K562 (cell line): ENCODE results near the gene RTF1. TPM values are rescaled to one million over a fixed set of nuclear protein-coding genes. Genes with fewer than 3 reads are reported as not detected.

Source experiments
- ATAC-seq: fragments of 200-7000 bp; cut with Tn5 transposase; 3 replicates; pipeline ENCODE4 v1.9.1; 2020; ENCODE audit warnings: moderate library complexity
- BruUV-seq: library from RNA; stranded (reverse); fragments of 400-500 nt; replicated peaks from 2 replicates; lab custom pipeline; 2021; lab: Mats Ljungman, UMichigan
- CTCF ChIA-PET: fragments of 300-600 bp; formaldehyde crosslinking; extraction: SDS; loops from one replicate; lab custom pipeline; 2021; ENCODE audit warnings: low intra/inter-chr PET ratio; lab: Yijun Ruan, JAX
- POLR2A ChIA-PET: fragments of 300-600, 350-650 bp; sonication (Branson Sonifier 250); formaldehyde crosslinking; extraction: SDS; loops from one replicate; lab custom pipeline; 2021; ENCODE audit warnings: antibody characterized with exemption, inconsistent platforms; lab: Yijun Ruan, JAX
- DNase-seq, 4 experiments: peaks; one replicate each; pipeline versions ENCODE4 v3.0.0 to v3.0.0-alpha.2; 2011 to 2018; ENCODE audit warnings: low spot score in 3 of 4, mixed read lengths in 3 of 4; ENCODE audit errors: extremely low read depth in 1 of 4
- FAIRE-seq: peaks from 2 replicates; lab custom pipeline; 2011; peaks lifted over from hg19 to GRCh38; lab: Jason Lieb, UNC
- H2AFZ ChIP-seq: 2 replicates; pipeline ENCODE4 v1.6.0; 2011; ENCODE audit warnings: low read depth, low read length, control low read depth, inconsistent platforms
- H3K27ac ChIP-seq: fragments of 200-600 bp; 3 replicates; pipeline ENCODE4 v1.8.0; 2011; ENCODE audit warnings: low read depth, mild to moderate bottlenecking, control low read depth, inconsistent platforms, low read length, moderate library complexity, mixed read lengths; ENCODE audit errors: extremely low read depth
- H3K27me3 ChIP-seq, 2 experiments: fragments of 300-600 bp in 1 of 2; 2 replicates in 1 of 2; 3 replicates in 1 of 2; pipeline versions ENCODE4 v1.6.0 to v1.8.0; 2011; ENCODE audit warnings: inconsistent platforms in 2 of 2, low read length in 2 of 2, mild to moderate bottlenecking in 1 of 2, mixed read lengths in 1 of 2, moderate library complexity in 1 of 2; ENCODE audit not compliant: control insufficient read depth in 2 of 2, insufficient read depth in 2 of 2
- H3K36me3 ChIP-seq: fragments of 300-600 bp; 3 replicates; pipeline ENCODE4 v1.8.0; 2011; ENCODE audit warnings: mild to moderate bottlenecking, low read length, inconsistent platforms; ENCODE audit not compliant: control insufficient read depth, insufficient read depth
- H3K4me1 ChIP-seq, 2 experiments: fragments of 200-600 bp in 1 of 2; replicated peaks in 1 of 2; 2 replicates in 1 of 2; 3 replicates in 1 of 2; pipeline versions ENCODE4 v1.5.1 to v1.8.0; 2011; ENCODE audit warnings: inconsistent platforms in 2 of 2, low read length in 2 of 2, mild to moderate bottlenecking in 1 of 2, mixed read lengths in 1 of 2, moderate library complexity in 1 of 2; ENCODE audit not compliant: control insufficient read depth in 2 of 2, insufficient read depth in 2 of 2
- H3K4me2 ChIP-seq: 2 replicates; pipeline ENCODE4 v1.6.1; 2011; ENCODE audit warnings: low read length, control low read depth, inconsistent platforms, mixed read lengths; ENCODE audit not compliant: insufficient read depth
- H3K4me3 ChIP-seq: fragments of 200-600 bp; sonication (generic), shearing (Covaris generic); 2 replicates; pipeline ENCODE4 v1.5.1; 2016; ENCODE audit warnings: control low read depth, inconsistent platforms
- H3K79me2 ChIP-seq: fragments of 200-600 bp; 3 replicates; pipeline ENCODE4 v1.8.0; 2011; ENCODE audit warnings: low read length, inconsistent platforms; ENCODE audit not compliant: control insufficient read depth, insufficient read depth
- H3K9ac ChIP-seq, 2 experiments: 2 replicates each; pipeline versions ENCODE4 v1.6.0 to v1.6.1; 2011; ENCODE audit warnings: low read depth in 2 of 2, low read length in 2 of 2, control low read depth in 1 of 2, inconsistent platforms in 1 of 2, mild to moderate bottlenecking in 1 of 2, mixed read lengths in 1 of 2; ENCODE audit not compliant: insufficient read depth in 1 of 2
- H3K9me1 ChIP-seq: one replicate; pipeline ENCODE4 v1.6.0; 2011; ENCODE audit warnings: inconsistent platforms, mild to moderate bottlenecking, low read length, moderate library complexity; ENCODE audit not compliant: control insufficient read depth, insufficient read depth
- H3K9me3 ChIP-seq: replicated peaks from 2 replicates; pipeline ENCODE4 v1.5.1; 2011; ENCODE audit warnings: low read depth, low read length, inconsistent platforms; ENCODE audit not compliant: control insufficient read depth, insufficient read depth
- H4K20me1 ChIP-seq: replicated peaks from 2 replicates; pipeline ENCODE4 v1.6.1; 2011; ENCODE audit warnings: low read length, inconsistent platforms, mixed read lengths; ENCODE audit not compliant: control insufficient read depth, insufficient read depth
- BRD9 ChIP-seq: fragments of 450-650 bp; IDR thresholded peaks from 2 replicates; pipeline ENCODE4 v1.6.1; 2018; ENCODE audit warnings: low read depth; ENCODE audit not compliant: partially characterized antibody
- CBX1 ChIP-seq: sonication (generic); IDR thresholded peaks from 2 replicates; pipeline ENCODE4 v1.6.1; 2016; ENCODE audit warnings: antibody characterized with exemption, low read depth, mild to moderate bottlenecking
- ESRRA ChIP-seq: fragments of 450-650 bp; IDR thresholded peaks from 2 replicates; pipeline ENCODE4 v1.6.1; 2014; ENCODE audit warnings: low read depth, mild to moderate bottlenecking, moderate library complexity, borderline replicate concordance
- GTF2E2 ChIP-seq: fragments of 200-800 bp; sonication (Bioruptor generic); IDR thresholded peaks from 2 replicates; pipeline ENCODE4 v1.6.1; 2016; ENCODE audit warnings: missing genetic modification characterization, missing compliant biosample characterization
- MXI1 ChIP-seq: IDR thresholded peaks from 2 replicates; pipeline ENCODE4 v1.6.1; 2011; ENCODE audit warnings: low read depth, mild to moderate bottlenecking, improper control_type of control experiment, low read length
- SRSF7 ChIP-seq: fragments of 200-400 bp; formaldehyde crosslinking; optimal IDR thresholded peaks from 2 replicates; pipeline ENCODE3; 2017; ENCODE audit warnings: mild to moderate bottlenecking, low read depth, low read length
- ZBTB8A ChIP-seq: fragments of 450-650 bp; IDR thresholded peaks from 2 replicates; pipeline ENCODE4 v1.6.1; 2018; ENCODE audit warnings: mild to moderate bottlenecking, moderate library complexity; ENCODE audit not compliant: partially characterized antibody
- ZNF140 ChIP-seq: fragments of 250-450 bp; sonication (Bioruptor Pico); IDR thresholded peaks from 2 replicates; pipeline ENCODE4 v1.8.0; 2021; ENCODE audit warnings: moderate library complexity, mild to moderate bottlenecking, inconsistent platforms
- WGBS: fragments of 100-300 bp; shearing (Covaris generic); methylation state at CpG from one replicate; pipeline ENCODE4 v1.1.6; 2016; ENCODE audit warnings: low coverage, mixed read lengths; ENCODE audit not compliant: insufficient coverage; ENCODE audit errors: missing lambda C conversion rate; 5-methylcytosine and 5-hydroxymethylcytosine counted together
- in situ Hi-C: fragments of 300-500 bp; cut with MboI; formaldehyde crosslinking; loops from 4 replicates; pipeline ENCODE4 v1.15.0; 2018; ENCODE audit warnings: inconsistent platforms, mixed read lengths
- intact Hi-C: fragments of 100-400 bp; cut with micrococcal nuclease; formaldehyde crosslinking; loops from 2 replicates; pipeline ENCODE4 v1.14.2; 2022
- polyA plus RNA-seq, 8 experiments: library from polyadenylated mRNA; depleted of rRNA in 4 of 8; stranded (reverse) in 5 of 8; unstranded in 3 of 8; fragments of >200 nt; fragmentation: Nextera tagmentation in 2 of 8; fragmentation: Illumina TruSeq in 1 of 8; extraction: Ambion mirVana in 2 of 8; extraction: Trizol in 1 of 8; gene quantifications; 2 replicates each; pipeline versions ENCODE4 v1.2.1 to v1.2.3, GENCODE V29; 2011 to 2014; ENCODE audit warnings: inconsistent platforms in 1 of 8, missing spikeins in 1 of 8
- total RNA-seq, 7 experiments: library from RNA; depleted of rRNA in 6 of 7; stranded (reverse); fragments of >200 nt in 6 of 7; fragmentation: Illumina TruSeq in 2 of 7; extraction: Trizol in 2 of 7; gene quantifications; 2 replicates each; pipeline versions ENCODE4 v1.2.1 to v1.2.3, GENCODE V29; 2011 to 2021; ENCODE audit warnings: low replicate concordance in 1 of 7
- TF ChIP-seq, protein P1 (sequence below), 3 experiments: fragments of 200-800 bp in 1 of 3; fragments of 250-450 bp in 1 of 3; fragments of 450-650 bp in 1 of 3; sonication (Bioruptor Pico) in 1 of 3; sonication (Bioruptor generic) in 1 of 3; formaldehyde crosslinking in 1 of 3; IDR thresholded peaks; 2 replicates each; pipeline versions ENCODE4 v1.6.1 to v1.8.0; 2016 to 2022; ENCODE audit warnings: mild to moderate bottlenecking in 2 of 3, missing genetic modification characterization in 2 of 3, missing compliant biosample characterization in 1 of 3, moderate library complexity in 1 of 3
- TF ChIP-seq, protein P2 (sequence below): fragments of 250-450 bp; sonication (Bioruptor Pico); IDR thresholded peaks from 2 replicates; pipeline ENCODE4 v1.8.0; 2021; ENCODE audit warnings: borderline replicate concordance, mild to moderate bottlenecking, moderate library complexity; ENCODE audit not compliant: poor library complexity, severe bottlenecking
- TF ChIP-seq, protein P3 (sequence below): fragments of 450-650 bp; IDR thresholded peaks from 2 replicates; pipeline ENCODE4 v1.6.1; 2016; ENCODE audit warnings: missing biosample characterization, missing genetic modification characterization
- TF ChIP-seq, protein P4 (sequence below): fragments of 450-650 bp; IDR thresholded peaks from 2 replicates; pipeline ENCODE4 v1.6.1; 2017; ENCODE audit warnings: antibody characterized with exemption, mild to moderate bottlenecking

The RTF1 gene
- total and polyA plus RNA-seq, 9 of the 15 experiments (the other 6 are each of a cell fraction or from before 2014, with no cell fraction given) = 7.6 to 69.5 (median 31.5) TPM

DNA sequence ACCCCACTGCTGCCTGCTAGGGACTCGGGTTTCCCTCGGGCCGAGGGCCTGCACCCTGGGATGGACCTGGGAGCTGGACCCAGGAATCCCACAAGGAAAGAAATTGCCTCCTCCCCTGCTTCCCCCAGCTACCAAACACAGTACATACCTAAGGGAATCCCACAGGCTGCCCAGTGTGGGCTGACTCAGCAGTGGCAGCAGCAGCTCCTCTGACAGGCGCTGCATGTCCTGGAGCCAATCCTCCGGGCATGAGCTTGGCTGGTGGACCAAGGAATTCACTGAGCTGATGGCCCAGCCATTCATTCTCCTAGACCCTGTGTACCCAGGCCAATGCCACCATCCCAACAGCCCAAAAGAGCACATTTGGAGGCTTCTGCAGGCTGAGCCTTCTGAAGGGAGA lies 106.2 kb downstream of the RTF1 start:
- ChIA-PET CTCF (no interaction called here), POLR2A (interaction anchor here (0.6 to 1.5 kb wide), 10 partner anchors 9 to 44 kb away, joined by 3 to 6 read pairs (median 4); no protein-coding TSS in a partner anchor)
- Histone ChIP-seq H3K9me3 (no peaks in the 10 kb centered on the region), H3K4me3 (no peak overlapping the region), H3K4me1 (peaks cover 0 to 7% of the 10 kb centered on the region in 2 experiments; a peak in 1 of 5 replicates), H3K36me3 (peaks cover 61% of the 10 kb centered on the region), H3K4me2 (no peak overlapping the region), H3K27ac (no peak overlapping the region), H3K27me3 (no peaks in the 10 kb centered on the region), H4K20me1 (no peaks in the 10 kb centered on the region; the same call in 1 of the 2 replicates), H2AFZ (no peak overlapping the region), H3K9me1 (peaks cover 3% of the 10 kb centered on the region), H3K9ac (peak overlapping the region in 1 of 2 experiments; percentile 58; a peak in 1 of 4 replicates), H3K79me2 (no peaks in the 10 kb centered on the region)
- intact Hi-C loops (no loop called here), in situ Hi-C loops (no loop called here)
- no peak for FAIRE-seq
- DNase-seq = no peak
- no TSS peak for BruUV-seq
- WGBS = 80% methylated on average over 5 of the region's 5 CpGs
- no peak; the same call in 2 of the 3 replicates for ATAC-seq
- no peak for TF ChIP-seq SRSF7
- TF ChIP-seq, protein P1, sequence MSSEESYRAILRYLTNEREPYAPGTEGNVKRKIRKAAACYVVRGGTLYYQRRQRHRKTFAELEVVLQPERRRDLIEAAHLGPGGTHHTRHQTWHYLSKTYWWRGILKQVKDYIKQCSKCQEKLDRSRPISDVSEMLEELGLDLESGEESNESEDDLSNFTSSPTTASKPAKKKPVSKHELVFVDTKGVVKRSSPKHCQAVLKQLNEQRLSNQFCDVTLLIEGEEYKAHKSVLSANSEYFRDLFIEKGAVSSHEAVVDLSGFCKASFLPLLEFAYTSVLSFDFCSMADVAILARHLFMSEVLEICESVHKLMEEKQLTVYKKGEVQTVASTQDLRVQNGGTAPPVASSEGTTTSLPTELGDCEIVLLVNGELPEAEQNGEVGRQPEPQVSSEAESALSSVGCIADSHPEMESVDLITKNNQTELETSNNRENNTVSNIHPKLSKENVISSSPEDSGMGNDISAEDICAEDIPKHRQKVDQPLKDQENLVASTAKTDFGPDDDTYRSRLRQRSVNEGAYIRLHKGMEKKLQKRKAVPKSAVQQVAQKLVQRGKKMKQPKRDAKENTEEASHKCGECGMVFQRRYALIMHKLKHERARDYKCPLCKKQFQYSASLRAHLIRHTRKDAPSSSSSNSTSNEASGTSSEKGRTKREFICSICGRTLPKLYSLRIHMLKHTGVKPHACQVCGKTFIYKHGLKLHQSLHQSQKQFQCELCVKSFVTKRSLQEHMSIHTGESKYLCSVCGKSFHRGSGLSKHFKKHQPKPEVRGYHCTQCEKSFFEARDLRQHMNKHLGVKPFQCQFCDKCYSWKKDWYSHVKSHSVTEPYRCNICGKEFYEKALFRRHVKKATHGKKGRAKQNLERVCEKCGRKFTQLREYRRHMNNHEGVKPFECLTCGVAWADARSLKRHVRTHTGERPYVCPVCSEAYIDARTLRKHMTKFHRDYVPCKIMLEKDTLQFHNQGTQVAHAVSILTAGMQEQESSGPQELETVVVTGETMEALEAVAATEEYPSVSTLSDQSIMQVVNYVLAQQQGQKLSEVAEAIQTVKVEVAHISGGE (CRISPR knock-in tag; IDR thresholded peaks at IDR 0.05) = no peak
- TF ChIP-seq BRD9 = no peak
- TF ChIP-seq, protein P2, sequence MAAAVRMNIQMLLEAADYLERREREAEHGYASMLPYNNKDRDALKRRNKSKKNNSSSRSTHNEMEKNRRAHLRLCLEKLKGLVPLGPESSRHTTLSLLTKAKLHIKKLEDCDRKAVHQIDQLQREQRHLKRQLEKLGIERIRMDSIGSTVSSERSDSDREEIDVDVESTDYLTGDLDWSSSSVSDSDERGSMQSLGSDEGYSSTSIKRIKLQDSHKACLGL (CRISPR knock-in tag) = no peak
- TF ChIP-seq ESRRA = no peak
- TF ChIP-seq, protein P3, sequence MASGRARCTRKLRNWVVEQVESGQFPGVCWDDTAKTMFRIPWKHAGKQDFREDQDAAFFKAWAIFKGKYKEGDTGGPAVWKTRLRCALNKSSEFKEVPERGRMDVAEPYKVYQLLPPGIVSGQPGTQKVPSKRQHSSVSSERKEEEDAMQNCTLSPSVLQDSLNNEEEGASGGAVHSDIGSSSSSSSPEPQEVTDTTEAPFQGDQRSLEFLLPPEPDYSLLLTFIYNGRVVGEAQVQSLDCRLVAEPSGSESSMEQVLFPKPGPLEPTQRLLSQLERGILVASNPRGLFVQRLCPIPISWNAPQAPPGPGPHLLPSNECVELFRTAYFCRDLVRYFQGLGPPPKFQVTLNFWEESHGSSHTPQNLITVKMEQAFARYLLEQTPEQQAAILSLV (tag) = no peak
- TF ChIP-seq CBX1 = no peak
- no peak for TF ChIP-seq ZBTB8A
- TF ChIP-seq MXI1 = no peak
- no peak for TF ChIP-seq ZNF140 (CRISPR knock-in tag)
- TF ChIP-seq, protein P4, sequence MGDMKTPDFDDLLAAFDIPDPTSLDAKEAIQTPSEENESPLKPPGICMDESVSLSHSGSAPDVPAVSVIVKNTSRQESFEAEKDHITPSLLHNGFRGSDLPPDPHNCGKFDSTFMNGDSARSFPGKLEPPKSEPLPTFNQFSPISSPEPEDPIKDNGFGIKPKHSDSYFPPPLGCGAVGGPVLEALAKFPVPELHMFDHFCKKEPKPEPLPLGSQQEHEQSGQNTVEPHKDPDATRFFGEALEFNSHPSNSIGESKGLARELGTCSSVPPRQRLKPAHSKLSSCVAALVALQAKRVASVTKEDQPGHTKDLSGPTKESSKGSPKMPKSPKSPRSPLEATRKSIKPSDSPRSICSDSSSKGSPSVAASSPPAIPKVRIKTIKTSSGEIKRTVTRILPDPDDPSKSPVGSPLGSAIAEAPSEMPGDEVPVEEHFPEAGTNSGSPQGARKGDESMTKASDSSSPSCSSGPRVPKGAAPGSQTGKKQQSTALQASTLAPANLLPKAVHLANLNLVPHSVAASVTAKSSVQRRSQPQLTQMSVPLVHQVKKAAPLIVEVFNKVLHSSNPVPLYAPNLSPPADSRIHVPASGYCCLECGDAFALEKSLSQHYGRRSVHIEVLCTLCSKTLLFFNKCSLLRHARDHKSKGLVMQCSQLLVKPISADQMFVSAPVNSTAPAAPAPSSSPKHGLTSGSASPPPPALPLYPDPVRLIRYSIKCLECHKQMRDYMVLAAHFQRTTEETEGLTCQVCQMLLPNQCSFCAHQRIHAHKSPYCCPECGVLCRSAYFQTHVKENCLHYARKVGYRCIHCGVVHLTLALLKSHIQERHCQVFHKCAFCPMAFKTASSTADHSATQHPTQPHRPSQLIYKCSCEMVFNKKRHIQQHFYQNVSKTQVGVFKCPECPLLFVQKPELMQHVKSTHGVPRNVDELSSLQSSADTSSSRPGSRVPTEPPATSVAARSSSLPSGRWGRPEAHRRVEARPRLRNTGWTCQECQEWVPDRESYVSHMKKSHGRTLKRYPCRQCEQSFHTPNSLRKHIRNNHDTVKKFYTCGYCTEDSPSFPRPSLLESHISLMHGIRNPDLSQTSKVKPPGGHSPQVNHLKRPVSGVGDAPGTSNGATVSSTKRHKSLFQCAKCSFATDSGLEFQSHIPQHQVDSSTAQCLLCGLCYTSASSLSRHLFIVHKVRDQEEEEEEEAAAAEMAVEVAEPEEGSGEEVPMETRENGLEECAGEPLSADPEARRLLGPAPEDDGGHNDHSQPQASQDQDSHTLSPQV = no peak
- no peak for TF ChIP-seq GTF2E2
